ENCODE results near the gene IFITM5. TPM values are rescaled to one million over a fixed set of nuclear protein-coding genes. Genes with fewer than 3 reads are reported as not detected.
"Not testable (repeated sequence)": the region's sequence is repeated elsewhere in the genome, so short reads cannot be mapped to it uniquely, and the experiment has no call there.

Gene IFITM5
- total RNA-seq, 1 donor from 2014 or later: not detected

GRCh38 chr11:328516-329100 lies 29.3 kb upstream of the IFITM5 start:
- peak; percentile 19 for DNase-seq (ENCODE audit: low spot score)
- intact Hi-C loops (cut with DNase I): not testable (repeated sequence)

GRCh38 chr11:328012-328411 lies 28.7 kb upstream of the IFITM5 start:
- intact Hi-C loops (cut with DNase I): no loop called here
- peak; percentile 31 for DNase-seq (ENCODE audit: low spot score)

GRCh38 chr11:327581-327923 lies 28.2 kb upstream of the IFITM5 start:
- intact Hi-C loops (cut with DNase I): loop anchor here (1.0 kb wide), 1 partner anchor 28 kb away; no protein-coding TSS in a partner anchor
- DNase-seq (ENCODE audit: low spot score): no peak

GRCh38 chr11:326842-327580 lies 27.7 kb upstream of the IFITM5 start:
- intact Hi-C loops (cut with DNase I): loop anchor here (1.0 kb wide), 1 partner anchor 28 kb away; no protein-coding TSS in a partner anchor
- DNase-seq (ENCODE audit: low spot score): peak; percentile 95

- intact Hi-C loops (cut with DNase I): no loop called here
- no peak for DNase-seq (ENCODE audit: low spot score)
These were observed 27.2 kb upstream of the IFITM5 start for GRCh38 chr11:326592-326841.

- DNase-seq (ENCODE audit: low spot score): peak; percentile 85
- intact Hi-C loops (cut with DNase I): no loop called here
These were observed 26.7 kb upstream of the IFITM5 start for GRCh38 chr11:325796-326591.

- peak; percentile 70 for DNase-seq (ENCODE audit: low spot score)
- intact Hi-C loops (cut with DNase I): not testable (repeated sequence)
These were observed 25.5 kb upstream of the IFITM5 start for GRCh38 chr11:324593-325517.

- DNase-seq (ENCODE audit: low spot score): peak; percentile 56
- intact Hi-C loops (cut with DNase I): no loop called here
These were observed 24.8 kb upstream of the IFITM5 start for GRCh38 chr11:324156-324555.

GRCh38 chr11:319888-320273 lies 20.6 kb upstream of the IFITM5 start:
- DNase-seq (ENCODE audit: low spot score); intact Hi-C loops (cut with DNase I): not testable (repeated sequence)

GRCh38 chr11:319121-319887 lies 20.0 kb upstream of the IFITM5 start:
- DNase-seq (ENCODE audit: low spot score): peak; percentile 67
- intact Hi-C loops (cut with DNase I): not testable (repeated sequence)

- intact Hi-C loops (cut with DNase I): not testable (repeated sequence)
- peak; percentile 71 for DNase-seq (ENCODE audit: low spot score)
These were observed 19.2 kb upstream of the IFITM5 start for GRCh38 chr11:318405-319120.

- DNase-seq (ENCODE audit: low spot score): peak; percentile 53
- intact Hi-C loops (cut with DNase I): not testable (repeated sequence)
These were observed 18.5 kb upstream of the IFITM5 start for GRCh38 chr11:317668-318404.

- intact Hi-C loops (cut with DNase I): no loop called here
- DNase-seq (ENCODE audit: low spot score): no peak
These were observed 17.6 kb upstream of the IFITM5 start for GRCh38 chr11:316891-317301.

GRCh38 chr11:316031-316701 lies 16.8 kb upstream of the IFITM5 start:
- intact Hi-C loops (cut with DNase I): no loop called here
- no peak for DNase-seq (ENCODE audit: low spot score)

- intact Hi-C loops (cut with DNase I): no loop called here
- no peak for DNase-seq (ENCODE audit: low spot score)
These were observed 16.2 kb upstream of the IFITM5 start for GRCh38 chr11:315516-315994.

- intact Hi-C loops (cut with DNase I): no loop called here
- DNase-seq (ENCODE audit: low spot score): no peak
These were observed 15.7 kb upstream of the IFITM5 start for GRCh38 chr11:315051-315481.

- DNase-seq (ENCODE audit: low spot score); intact Hi-C loops (cut with DNase I): not testable (repeated sequence)
These were observed 15.2 kb upstream of the IFITM5 start for GRCh38 chr11:314554-314875.
